ENCODE data around the gene ATF7IP2. TPM values are rescaled to one million over a fixed set of nuclear protein-coding genes. Genes with fewer than 3 reads are reported as not detected.

Gene ATF7IP2
- total and polyA plus RNA-seq, 2 of the 13 experiments (the other 11 are each of a cell fraction or from before 2014, with no cell fraction given) = 117 to 217 TPM

DNA sequence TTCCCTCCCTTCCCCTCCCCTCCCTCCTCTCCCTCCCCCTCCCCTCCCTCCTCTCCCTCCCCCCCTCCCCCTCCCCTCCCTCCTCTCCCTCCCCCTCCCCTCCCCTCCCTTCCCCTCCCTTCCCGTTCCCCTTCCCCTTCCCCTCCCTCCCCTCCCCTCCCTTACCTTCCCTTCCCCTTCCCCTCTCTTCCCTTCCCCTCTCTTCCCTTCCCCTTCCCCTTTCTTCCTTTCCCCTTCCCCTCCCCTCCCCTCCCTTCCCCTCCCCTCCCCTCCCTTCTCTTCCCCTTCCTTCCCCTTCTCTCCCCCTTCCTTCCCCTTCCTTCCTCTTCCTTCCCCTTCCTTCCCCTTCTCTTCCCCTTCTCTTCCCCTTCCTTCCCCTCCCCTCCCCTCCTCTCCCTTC is 133.4 kb downstream of the ATF7IP2 start:
- ATAC-seq (no peak), FAIRE-seq (no peak), DNase-seq (ENCODE audit: low spot score) (no peak)
- H3K4me1 ChIP-seq (ENCODE audit: insufficient read depth, low read length) = peaks cover 34% of the 10 kb centered on the region
- 36% methylated on average over 1 of the region's 1 CpG for WGBS (ENCODE audit: low lambda C conversion rate)
- no peak overlapping the region for H3K27ac ChIP-seq (ENCODE audit: extremely low read length, insufficient read depth, low read length)
- no peak overlapping the region for H3K4me3 ChIP-seq (replicated peaks in 1 of 3; ENCODE audit: insufficient read depth in 1 of 3, low read depth in 2 of 3, low read length in 3 of 3)
- H3K36me3 ChIP-seq (replicated peaks in 1 of 2; ENCODE audit: control insufficient read depth in 1 of 2, insufficient read depth in 2 of 2, low read length in 2 of 2) = no peaks in the 10 kb centered on the region
- no peaks in the 10 kb centered on the region for H3K79me2 ChIP-seq (ENCODE audit: insufficient read depth, low read length)
- POLR2A ChIA-PET = interaction anchor here (1.6 to 2.5 kb wide), 3 partner anchors 60 to 224 kb away, joined by 5 to 30 read pairs (median 9); partner anchors contain the start of gene NUBP1
- no peak overlapping the region for H3K9ac ChIP-seq (ENCODE audit: insufficient read depth, low read depth, low read length)
- peak; percentile 91; the same call in 1 of the 2 replicates for TF ChIP-seq PCBP1 (IDR thresholded peaks at IDR 0.05; ENCODE audit: borderline replicate concordance, low read depth, low read length)
- TF ChIP-seq, protein P1, sequence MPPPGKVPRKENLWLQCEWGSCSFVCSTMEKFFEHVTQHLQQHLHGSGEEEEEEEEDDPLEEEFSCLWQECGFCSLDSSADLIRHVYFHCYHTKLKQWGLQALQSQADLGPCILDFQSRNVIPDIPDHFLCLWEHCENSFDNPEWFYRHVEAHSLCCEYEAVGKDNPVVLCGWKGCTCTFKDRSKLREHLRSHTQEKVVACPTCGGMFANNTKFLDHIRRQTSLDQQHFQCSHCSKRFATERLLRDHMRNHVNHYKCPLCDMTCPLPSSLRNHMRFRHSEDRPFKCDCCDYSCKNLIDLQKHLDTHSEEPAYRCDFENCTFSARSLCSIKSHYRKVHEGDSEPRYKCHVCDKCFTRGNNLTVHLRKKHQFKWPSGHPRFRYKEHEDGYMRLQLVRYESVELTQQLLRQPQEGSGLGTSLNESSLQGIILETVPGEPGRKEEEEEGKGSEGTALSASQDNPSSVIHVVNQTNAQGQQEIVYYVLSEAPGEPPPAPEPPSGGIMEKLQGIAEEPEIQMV (CRISPR knock-in tag; IDR thresholded peaks at IDR 0.05; ENCODE audit: low read depth) = no peak
- peak; percentile 85 for TF ChIP-seq HNRNPK (IDR thresholded peaks at IDR 0.05; ENCODE audit: low read depth, low read length, poor library complexity, severe bottlenecking)
- H3K9me3 ChIP-seq (ENCODE audit: low read length) = no peaks in the 10 kb centered on the region
- CTCF ChIA-PET (ENCODE audit: low intra/inter-chr PET ratio, low total read pairs) = interaction anchor here (1.2 kb wide), 1 partner anchor 214 kb away, joined by 5 read pairs; no protein-coding TSS in a partner anchor
- no peak overlapping the region for H3K4me2 ChIP-seq (ENCODE audit: low read depth, low read length)
- no peak overlapping the region for H2AFZ ChIP-seq (ENCODE audit: low read length)
- H3K27me3 ChIP-seq (ENCODE audit: control insufficient read depth in 1 of 2, insufficient read depth in 2 of 2, low read length in 2 of 2) = no peaks in the 10 kb centered on the region
- intact Hi-C loops (cut with micrococcal nuclease; ENCODE audit: unreplicated experiment) (no loop called here), in situ Hi-C loops (cut with HindIII; ENCODE audit: extremely low pct_ligation_motif_present, low pct_unique_long_range_greater_than_20kb) (loop anchor here (5.0 kb wide), 2 partner anchors 218 to 398 kb away; no protein-coding TSS in a partner anchor)
- H4K20me1 ChIP-seq (ENCODE audit: insufficient read depth, low read length) = no peaks in the 10 kb centered on the region
- no TSS peak for BruUV-seq (replicated peaks)
